ENCODE data around the gene PPP3CA.

Gene PPP3CA

DNA sequence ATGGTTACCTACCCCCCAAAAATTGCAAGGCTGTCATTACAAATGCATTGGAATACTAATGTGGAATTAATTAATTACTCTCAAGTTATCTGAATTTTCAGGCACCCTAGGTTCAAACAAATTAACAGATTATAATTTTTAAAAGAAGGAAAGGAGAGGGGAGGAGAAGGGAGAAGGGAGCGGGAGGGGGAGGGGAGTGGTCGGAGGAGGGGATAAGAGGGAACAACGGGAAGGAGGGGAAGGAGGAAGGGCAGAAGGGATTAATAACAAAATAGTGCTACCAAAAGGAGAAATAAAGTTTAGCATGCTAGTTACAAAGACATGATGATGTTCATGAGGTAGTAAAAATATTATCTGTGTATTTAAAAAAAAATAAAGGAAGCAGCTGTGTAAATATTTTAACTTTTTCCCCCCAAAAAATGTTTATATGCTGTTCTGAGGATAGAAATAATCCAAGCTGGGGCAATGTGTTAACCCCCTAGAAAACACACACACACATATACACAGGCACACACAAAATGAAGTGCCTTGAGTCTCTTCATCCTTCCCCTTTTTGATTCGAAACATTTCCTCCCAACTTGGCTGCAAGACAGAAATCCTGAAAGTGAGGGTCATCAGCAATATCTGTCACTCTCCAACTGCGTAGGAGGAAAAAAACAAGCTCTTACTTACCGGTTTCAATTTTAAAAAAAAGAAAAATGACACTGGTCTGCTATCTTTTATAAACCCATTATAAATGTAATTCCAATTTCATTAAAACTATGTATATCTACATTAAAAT lies 58.8 kb downstream of the PPP3CA start:
- DNase-seq (ENCODE audit: low read depth, low spot score): no peak

GRCh38 chr4:101287324-101287723 lies 60.0 kb downstream of the PPP3CA start:
- no peak for DNase-seq (ENCODE audit: low read depth, low spot score)

GRCh38 chr4:101286663-101287062 lies 60.7 kb downstream of the PPP3CA start:
- DNase-seq (ENCODE audit: low read depth, low spot score): no peak

GRCh38 chr4:101285985-101286384 lies 61.3 kb downstream of the PPP3CA start:
- DNase-seq (ENCODE audit: low read depth, low spot score): no peak

GRCh38 chr4:101284546-101284945 lies 62.8 kb downstream of the PPP3CA start:
- no peak for DNase-seq (ENCODE audit: low read depth, low spot score)

DNA sequence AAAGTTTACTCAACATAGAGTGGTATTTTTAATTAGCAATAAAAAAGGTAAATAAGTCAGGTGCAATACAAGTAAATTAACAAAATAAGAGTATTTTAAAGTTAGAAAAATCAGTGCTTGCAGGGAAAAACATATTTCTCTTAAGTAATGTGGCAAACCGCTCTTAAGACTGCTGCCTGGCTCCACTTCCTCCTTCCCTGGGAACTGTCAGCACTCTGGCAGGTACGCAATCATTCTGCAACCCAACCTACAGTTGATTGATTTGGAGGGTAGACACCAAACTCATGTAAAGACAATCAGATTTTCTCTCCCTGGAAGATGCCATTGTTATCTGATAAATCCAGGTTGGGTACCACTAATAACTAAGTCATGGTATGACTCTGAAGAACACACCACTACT lies 63.9 kb downstream of the PPP3CA start:
- DNase-seq (ENCODE audit: low read depth, low spot score): no peak

GRCh38 chr4:101282076-101282844 lies 65.1 kb downstream of the PPP3CA start:
- DNase-seq (ENCODE audit: low read depth, low spot score): peak; percentile 77

DNA sequence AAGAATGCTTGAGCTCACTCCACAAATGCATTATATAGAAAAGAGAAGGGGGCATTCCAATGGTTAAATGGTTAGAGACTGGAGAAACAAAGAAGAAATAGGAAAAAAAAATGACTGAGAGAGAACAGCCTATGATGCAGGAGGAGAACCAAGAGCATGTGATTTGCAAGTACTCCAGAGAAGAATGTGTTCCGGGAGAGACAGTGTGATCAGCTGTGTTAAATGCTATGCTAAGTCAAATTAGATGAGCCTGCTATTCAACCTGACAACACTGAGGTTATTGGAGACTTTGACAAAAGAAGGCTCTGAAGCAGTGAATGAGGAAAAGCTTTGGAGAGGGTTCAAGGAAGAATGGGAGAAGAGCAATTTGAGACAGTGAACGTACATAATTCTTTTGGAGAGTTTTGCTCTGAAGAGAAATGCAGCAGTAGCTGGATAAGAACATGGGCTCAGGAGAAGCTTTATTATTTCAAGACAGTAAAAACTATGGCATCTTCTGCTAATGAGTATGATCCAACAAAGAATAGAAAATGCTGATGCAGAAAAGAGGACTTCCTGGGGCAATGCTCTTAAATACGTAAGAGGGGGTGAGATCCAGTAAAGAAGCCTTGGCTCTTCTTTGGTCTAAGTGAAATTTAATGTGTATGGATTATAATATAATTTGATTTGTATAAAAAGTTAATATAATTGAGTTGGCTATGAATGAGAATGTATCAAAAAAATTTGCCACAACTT lies 66.3 kb downstream of the PPP3CA start:
- no peak for DNase-seq (ENCODE audit: low read depth, low spot score)

- DNase-seq (ENCODE audit: low read depth, low spot score): no peak
Observed at GRCh38 chr4:101279377-101279871, 67.9 kb downstream of the PPP3CA start.

GRCh38 chr4:101277671-101278070 lies 69.7 kb downstream of the PPP3CA start:
- no peak for DNase-seq (ENCODE audit: low read depth, low spot score)

- no peak for DNase-seq (ENCODE audit: low read depth, low spot score)
Observed at GRCh38 chr4:101276661-101277060, 70.7 kb downstream of the PPP3CA start.

- DNase-seq (ENCODE audit: low read depth, low spot score): no peak
Observed at GRCh38 chr4:101274888-101275752, 72.2 kb downstream of the PPP3CA start.

DNA sequence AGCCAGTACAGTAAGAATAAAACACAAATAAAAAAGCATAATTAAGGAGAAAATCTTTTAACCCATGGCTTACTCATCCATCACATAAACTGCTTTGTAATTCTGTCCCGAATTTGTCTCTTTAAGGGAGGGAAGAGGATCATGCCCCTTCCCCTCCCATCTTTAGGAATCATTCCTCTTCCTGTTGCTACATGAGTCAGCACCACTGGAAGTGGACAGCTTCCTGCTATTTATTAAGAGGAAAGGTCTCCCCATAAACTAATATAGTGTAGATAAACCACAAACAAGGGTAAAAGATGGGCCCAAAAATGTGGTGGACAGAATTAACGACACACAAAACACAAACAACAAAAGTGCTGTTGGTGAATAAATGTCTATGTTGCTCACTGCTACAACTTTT lies 75.8 kb downstream of the PPP3CA start:
- no peak for DNase-seq (ENCODE audit: low read depth, low spot score)

DNA sequence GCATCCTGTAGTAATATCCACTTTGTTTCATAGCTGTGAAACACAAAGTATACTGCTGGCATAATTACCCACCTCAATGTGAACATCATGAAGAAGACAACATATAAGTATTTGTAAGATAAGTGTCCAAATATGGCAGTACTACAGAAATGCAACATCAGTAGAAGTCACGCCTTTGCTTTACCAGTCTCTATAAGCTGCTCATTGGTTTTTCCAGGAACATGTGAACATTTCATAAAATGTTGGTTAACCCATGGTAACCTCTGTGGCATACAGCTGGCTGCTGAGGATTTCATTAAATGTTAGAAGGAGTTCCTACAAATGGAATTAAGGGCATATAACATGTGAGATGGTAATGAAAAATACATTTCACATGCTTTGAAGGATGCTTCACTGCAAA lies 77.6 kb downstream of the PPP3CA start:
- no peak for DNase-seq (ENCODE audit: low read depth, low spot score)

- no peak for DNase-seq (ENCODE audit: low read depth, low spot score)
Observed at GRCh38 chr4:101265816-101266172, 81.5 kb downstream of the PPP3CA start.

DNA sequence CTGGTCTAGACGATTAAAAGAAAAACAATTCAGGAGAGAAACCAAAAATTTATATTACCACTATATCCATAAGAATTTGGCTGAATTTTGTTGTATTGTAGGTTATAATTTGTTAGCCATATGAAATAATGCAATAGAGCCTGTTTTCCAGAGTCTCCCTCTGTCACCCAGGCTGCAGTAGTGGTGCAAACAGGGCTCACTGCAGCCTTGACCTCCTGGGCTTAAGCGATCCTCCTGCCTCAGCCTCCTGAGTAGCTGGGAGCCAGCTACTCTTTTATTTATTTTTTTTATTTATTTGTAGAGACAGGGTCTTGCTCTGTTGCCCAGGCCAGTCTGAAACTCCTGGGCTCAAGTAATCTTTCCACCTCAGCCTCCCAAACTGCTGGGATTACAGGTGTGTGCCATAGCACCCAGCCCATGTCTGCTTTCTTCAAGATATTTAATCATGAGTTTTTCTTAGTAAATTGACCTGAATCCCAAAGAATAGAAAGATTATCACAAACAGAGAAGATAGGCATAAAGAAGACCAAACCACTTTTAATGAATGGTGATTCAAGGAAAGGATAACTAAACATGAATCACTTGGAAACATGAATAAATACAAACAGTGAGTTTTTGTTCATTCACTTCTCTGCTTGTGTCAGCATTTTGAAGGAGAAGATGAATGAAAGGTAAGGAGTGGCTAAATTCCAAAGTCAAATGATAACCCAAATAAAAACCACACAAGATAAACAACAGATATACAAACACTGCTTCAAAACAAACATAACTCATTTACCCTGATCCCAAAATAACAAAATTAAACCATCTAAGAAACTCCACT lies 82.1 kb downstream of the PPP3CA start:
- DNase-seq (ENCODE audit: low read depth, low spot score): no peak

DNA sequence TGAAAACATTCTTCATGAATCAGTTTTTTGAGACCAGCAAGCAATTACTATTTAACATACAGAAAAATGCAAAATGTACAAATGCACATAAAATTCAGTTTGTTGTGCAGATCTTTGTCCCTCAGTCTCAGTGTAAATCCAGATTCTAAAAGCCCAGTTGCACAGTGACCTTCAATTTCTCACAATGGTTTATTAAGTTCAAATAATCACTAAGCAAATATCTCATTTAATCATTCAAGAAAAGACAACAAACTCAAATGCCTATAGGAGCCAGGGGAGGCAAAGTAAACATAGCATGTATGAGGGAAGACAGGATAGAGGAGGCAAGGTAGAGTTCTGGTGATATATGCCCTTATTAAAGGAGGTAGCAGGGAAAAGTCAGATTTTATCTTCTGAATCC lies 82.8 kb downstream of the PPP3CA start:
- DNase-seq (ENCODE audit: low read depth, low spot score): no peak

GRCh38 chr4:101262683-101263082 lies 84.6 kb downstream of the PPP3CA start:
- DNase-seq (ENCODE audit: low read depth, low spot score): no peak

GRCh38 chr4:101259876-101260275 lies 87.5 kb downstream of the PPP3CA start:
- no peak for DNase-seq (ENCODE audit: low read depth, low spot score)

- no peak for DNase-seq (ENCODE audit: low read depth, low spot score)
Observed at GRCh38 chr4:101258883-101259282, 88.4 kb downstream of the PPP3CA start.

Data from iPS DF 19.7 (cell line).